MCF 10A (cell line): ENCODE results near the gene WDR54. TPM values are rescaled to one million over a fixed set of nuclear protein-coding genes. Genes with fewer than 3 reads are reported as not detected.

ENCODE experiments used
- BruUV-seq: library from RNA; stranded (reverse); fragments of 400-500 nt; replicated peaks from 2 replicates; lab custom pipeline; 2021; lab: Mats Ljungman, UMichigan
- CTCF ChIA-PET: fragments of 300-600 bp; sonication (Branson Sonifier 250); formaldehyde crosslinking; extraction: SDS; loops from one replicate; lab custom pipeline; 2021; ENCODE audit warnings: antibody characterized with exemption, inconsistent platforms; lab: Yijun Ruan, JAX
- POLR2A ChIA-PET: fragments of 300-600, 350-650 bp; sonication (Branson Sonifier 250); formaldehyde crosslinking; extraction: SDS; loops from one replicate; lab custom pipeline; 2020; ENCODE audit warnings: antibody characterized with exemption, inconsistent platforms; lab: Yijun Ruan, JAX
- DNase-seq: peaks from one replicate; pipeline ENCODE4 v3.0.0-alpha.2; 2018; ENCODE audit not compliant: unreplicated experiment
- H3K27ac Mint-ChIP-seq: one replicate; pipeline ENCODE4 v1.8.0; 2022; ENCODE audit warnings: mild to moderate bottlenecking, low read depth, mixed read lengths; ENCODE audit not compliant: unreplicated experiment
- H3K27me3 Mint-ChIP-seq: one replicate; pipeline ENCODE4 v1.8.0; 2022; ENCODE audit warnings: mixed read lengths; ENCODE audit not compliant: insufficient read depth, unreplicated experiment
- H3K36me3 Mint-ChIP-seq: one replicate; pipeline ENCODE4 v1.8.0; 2022; ENCODE audit warnings: mild to moderate bottlenecking, moderate library complexity, mixed read lengths; ENCODE audit not compliant: insufficient read depth, unreplicated experiment
- H3K4me1 Mint-ChIP-seq: one replicate; pipeline ENCODE4 v1.8.0; 2022; ENCODE audit warnings: mixed read lengths; ENCODE audit not compliant: insufficient read depth, unreplicated experiment
- H3K4me3 Mint-ChIP-seq: one replicate; pipeline ENCODE4 v1.8.0; 2022; ENCODE audit warnings: mild to moderate bottlenecking, moderate library complexity, mixed read lengths; ENCODE audit not compliant: unreplicated experiment
- H3K9me3 Mint-ChIP-seq: one replicate; pipeline ENCODE4 v1.8.0; 2022; ENCODE audit warnings: mixed read lengths; ENCODE audit not compliant: unreplicated experiment
- CTCF ChIP-seq: fragments of 200-600 bp; IDR thresholded peaks from one replicate; pipeline ENCODE4 v1.8.0; 2022; ENCODE audit warnings: antibody characterized with exemption, mild to moderate bottlenecking; ENCODE audit not compliant: unreplicated experiment
- intact Hi-C: fragments of 100-400 bp; cut with micrococcal nuclease; formaldehyde crosslinking; loops from 2 replicates; pipeline ENCODE4 v1.14.1; 2022
- total RNA-seq: library from RNA; stranded (reverse); gene quantifications from 2 replicates; pipeline ENCODE4 v1.2.3, GENCODE V29; 2022

The WDR54 gene
- total RNA-seq, 1 experiment from 2014 or later: 19.9 TPM

- DNase-seq: no peak
- peaks cover 37% of the 10 kb centered on the region for H3K36me3 Mint-ChIP-seq
- peak overlapping the region; percentile 94 for H3K4me3 Mint-ChIP-seq
- TF ChIP-seq CTCF: no peak
- no peaks in the 10 kb centered on the region for H3K27me3 Mint-ChIP-seq
- peak overlapping the region; percentile 97 for H3K27ac Mint-ChIP-seq
- intact Hi-C loops: no loop called here
- no peaks in the 10 kb centered on the region for H3K9me3 Mint-ChIP-seq
- CTCF ChIA-PET: interaction anchor here (0.7 to 1.3 kb wide), 3 partner anchors 9 to 605 kb away, joined by 3 to 18 read pairs (median 3); partner anchors contain the start of genes CCDC142 and TTC31
- POLR2A ChIA-PET: interaction anchor here (0.6 to 5.7 kb wide), 12 partner anchors 9 to 736 kb away, joined by 3 to 84 read pairs (median 4); partner anchors contain the start of genes C2orf81, CCDC142, HTRA2 and INO80B
- peaks cover 8% of the 10 kb centered on the region for H3K4me1 Mint-ChIP-seq
- TSS peak; percentile 92 for BruUV-seq
These were observed 51.4 kb downstream of the WDR54 start for GRCh38 chr2:74472945-74473258.

GRCh38 chr2:74474481-74474880 lies 53.0 kb downstream of the WDR54 start:
- CTCF ChIA-PET: interaction anchor here (0.6 to 2.2 kb wide), 6 partner anchors 9 to 1236 kb away, joined by 3 to 15 read pairs (median 3); partner anchors contain the start of genes C2orf81, DQX1, MOGS and WDR54
- TF ChIP-seq CTCF: no peak
- H3K36me3 Mint-ChIP-seq: peaks cover 37% of the 10 kb centered on the region
- peaks cover 8% of the 10 kb centered on the region for H3K4me1 Mint-ChIP-seq
- no peak overlapping the region for H3K4me3 Mint-ChIP-seq
- DNase-seq: no peak
- no peaks in the 10 kb centered on the region for H3K27me3 Mint-ChIP-seq
- BruUV-seq: no TSS peak
- H3K9me3 Mint-ChIP-seq: no peaks in the 10 kb centered on the region
- POLR2A ChIA-PET: interaction anchor here (0.9 to 5.7 kb wide), 5 partner anchors 8 to 89 kb away, joined by 3 to 84 read pairs (median 5); partner anchors contain the start of genes CCDC142, INO80B, MOGS and TTC31
- intact Hi-C loops: no loop called here
- no peak overlapping the region for H3K27ac Mint-ChIP-seq

DNA sequence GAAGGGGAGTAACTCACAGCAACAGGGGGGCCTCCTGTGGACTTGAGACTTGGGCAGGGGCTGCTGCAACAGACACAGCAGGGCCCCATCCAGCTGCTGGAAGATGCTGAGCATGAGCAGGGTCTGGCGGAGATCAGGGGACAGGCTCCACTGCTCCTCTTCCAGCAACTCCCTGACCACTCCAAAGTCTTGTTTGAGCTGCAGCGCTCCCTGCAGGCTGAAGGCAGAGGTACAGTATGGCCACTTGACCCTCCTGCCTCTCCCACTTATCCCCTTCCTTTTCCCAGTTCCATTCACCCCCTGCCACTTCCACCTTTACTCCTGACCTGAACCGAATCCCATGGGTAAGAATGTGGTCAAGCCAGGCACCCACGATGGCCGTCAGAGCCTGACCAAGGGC lies 53.4 kb downstream of the WDR54 start:
- Mint-ChIP-seq H3K9me3 (no peaks in the 10 kb centered on the region), H3K36me3 (peaks cover 35% of the 10 kb centered on the region), H3K4me3 (no peak overlapping the region), H3K27ac (no peak overlapping the region), H3K4me1 (peaks cover 7% of the 10 kb centered on the region), H3K27me3 (no peaks in the 10 kb centered on the region)
- intact Hi-C loops: no loop called here
- peak; percentile 18 for TF ChIP-seq CTCF
- ChIA-PET CTCF (interaction anchor here (0.6 to 2.2 kb wide), 5 partner anchors 9 to 122 kb away, joined by 3 to 15 read pairs (median 3); partner anchors contain the start of genes DQX1 and MOGS), POLR2A (interaction anchor here (0.9 to 5.7 kb wide), 3 partner anchors 10 to 33 kb away, joined by 3 to 84 read pairs (median 5); partner anchors contain the start of genes INO80B, MOGS and WBP1)
- no TSS peak for BruUV-seq
- DNase-seq: no peak

Other genes with a start within 250 kb of the WDR54 start
- 92.6 and 97.5 TPM in 2 replicates for gene MOB1A, start 242.9 kb upstream of the WDR54 start, total RNA-seq
- 387 and 470 TPM in 2 replicates for gene MTHFD2, start 223.1 kb upstream of the WDR54 start, total RNA-seq
- 0.12 and 0.70 TPM in 2 replicates for gene SLC4A5, start 78.3 kb upstream of the WDR54 start, total RNA-seq
- gene DCTN1, start 41.4 kb upstream of the WDR54 start, total RNA-seq: 113 and 117 TPM in 2 replicates
- gene C2orf81, start 111 bp upstream of the WDR54 start, total RNA-seq: 4.3 and 5.6 TPM in 2 replicates
- gene RTKN, start 20.2 kb downstream of the WDR54 start, total RNA-seq: 49.1 and 63.0 TPM in 2 replicates
- 34.6 and 36.0 TPM in 2 replicates for gene INO80B, start 33.4 kb downstream of the WDR54 start, total RNA-seq
- 45.7 and 46.5 TPM in 2 replicates for gene WBP1, start 36.7 kb downstream of the WDR54 start, total RNA-seq
- gene MOGS, start 43.7 kb downstream of the WDR54 start, total RNA-seq: 60.4 and 67.9 TPM in 2 replicates
- gene MRPL53, start 51.0 kb downstream of the WDR54 start, total RNA-seq: 115 and 123 TPM in 2 replicates
- 10.1 and 16.4 TPM in 2 replicates for gene CCDC142, start 61.3 kb downstream of the WDR54 start, total RNA-seq
- gene TTC31, start 61.4 kb downstream of the WDR54 start, total RNA-seq: 17.6 and 18.1 TPM in 2 replicates
- not detected in 2 replicates for gene LBX2, start 77.9 kb downstream of the WDR54 start, total RNA-seq
- gene PCGF1, start 86.0 kb downstream of the WDR54 start, total RNA-seq: 37.5 and 41.6 TPM in 2 replicates
- not detected in 2 replicates for gene TLX2, start 92.7 kb downstream of the WDR54 start, total RNA-seq
- 4.3 and 4.7 TPM in 2 replicates for gene DQX1, start 104.5 kb downstream of the WDR54 start, total RNA-seq
- 138 and 140 TPM in 2 replicates for gene AUP1, start 108.0 kb downstream of the WDR54 start, total RNA-seq
- gene HTRA2, start 108.2 kb downstream of the WDR54 start, total RNA-seq: 27.6 and 33.0 TPM in 2 replicates
- 0.93 and 1.2 TPM in 2 replicates for gene LOXL3, start 132.2 kb downstream of the WDR54 start, total RNA-seq
- gene DOK1, start 133.0 kb downstream of the WDR54 start, total RNA-seq: 3.4 and 4.6 TPM in 2 replicates
- gene M1AP, start 226.6 kb downstream of the WDR54 start, total RNA-seq: not detected in 2 replicates
- gene SEMA4F, start 232.5 kb downstream of the WDR54 start, total RNA-seq: 5.2 and 7.0 TPM in 2 replicates